NCI-H1417 treated with DMSO at 0.1 percent for 48 hours (cell line): ENCODE measurements around the gene SLC48A1.
"Not testable (repeated sequence)": the region's sequence is repeated elsewhere in the genome, so short reads cannot be mapped to it uniquely, and the experiment has no call there.

Experiments
- DNase-seq: peaks from one replicate; lab custom pipeline; 2025; lab: John Stamatoyannopoulos, UW

The SLC48A1 gene

GRCh38 chr12:47811581-47812484 lies 38.8 kb downstream of the SLC48A1 start:
- DNase-seq = no peak

- no peak for DNase-seq
Observed at GRCh38 chr12:47812797-47813510, 39.9 kb downstream of the SLC48A1 start.

- DNase-seq = no peak
Observed at GRCh38 chr12:47813511-47814196, 40.6 kb downstream of the SLC48A1 start.

- no peak for DNase-seq
Observed at GRCh38 chr12:47814539-47815170, 41.6 kb downstream of the SLC48A1 start.

- DNase-seq = not testable (repeated sequence)
Observed at GRCh38 chr12:47815447-47815846, 42.4 kb downstream of the SLC48A1 start.

- no peak for DNase-seq
Observed at GRCh38 chr12:47816403-47817271, 43.6 kb downstream of the SLC48A1 start.

GRCh38 chr12:47817272-47818006 lies 44.4 kb downstream of the SLC48A1 start:
- DNase-seq = no peak

GRCh38 chr12:47818007-47818376 lies 45.0 kb downstream of the SLC48A1 start:
- no peak for DNase-seq

- DNase-seq = no peak
Observed at GRCh38 chr12:47818467-47819137, 45.6 kb downstream of the SLC48A1 start.

- DNase-seq = no peak
Observed at GRCh38 chr12:47819138-47819895, 46.3 kb downstream of the SLC48A1 start.

- DNase-seq = peak; percentile 6
Observed at GRCh38 chr12:47819896-47820630, 47.0 kb downstream of the SLC48A1 start, which contains the start of gene HDAC7. HDAC7 (minus strand) TSS chr12:47819903; CDS start chr12:47819785, 118 bp downstream.

GRCh38 chr12:47820631-47821345 lies 47.8 kb downstream of the SLC48A1 start:
- DNase-seq = no peak

GRCh38 chr12:47821346-47821706 lies 48.3 kb downstream of the SLC48A1 start:
- no peak for DNase-seq

GRCh38 chr12:47822401-47822800 lies 49.4 kb downstream of the SLC48A1 start:
- no peak for DNase-seq

GRCh38 chr12:47822863-47823262 lies 49.8 kb downstream of the SLC48A1 start:
- DNase-seq = no peak

GRCh38 chr12:47823422-47824086 lies 50.5 kb downstream of the SLC48A1 start:
- DNase-seq = no peak

- no peak for DNase-seq
Observed at GRCh38 chr12:47824198-47824597, 51.2 kb downstream of the SLC48A1 start.
